Measurements from ENCODE around the gene RIN3. TPM values are rescaled to one million over a fixed set of nuclear protein-coding genes. Genes with fewer than 3 reads are reported as not detected.

RIN3 gene
- total RNA-seq, 1 donor = 7.3 TPM

GRCh38 chr14:92538412-92538985 lies 24.9 kb downstream of the RIN3 start:
- DNase-seq (ENCODE audit: low read depth) = no peak
- no peak overlapping the region for H3K4me3 ChIP-seq (ENCODE audit: low read depth, low read length)
- TF ChIP-seq CTCF (IDR thresholded peaks at IDR 0.05; ENCODE audit: insufficient read depth, low read depth, low read length) = no peak

- no peak overlapping the region for H3K4me3 ChIP-seq (ENCODE audit: low read depth, low read length)
- no peak for TF ChIP-seq CTCF (IDR thresholded peaks at IDR 0.05; ENCODE audit: insufficient read depth, low read depth, low read length)
- DNase-seq (ENCODE audit: low read depth) = no peak
Measured at GRCh38 chr14:92539419-92539818, 25.8 kb downstream of the RIN3 start.

GRCh38 chr14:92539875-92540274 lies 26.3 kb downstream of the RIN3 start:
- peak; percentile 71 for DNase-seq (ENCODE audit: low read depth)
- TF ChIP-seq CTCF (IDR thresholded peaks at IDR 0.05; ENCODE audit: insufficient read depth, low read depth, low read length) = no peak
- no peak overlapping the region for H3K4me3 ChIP-seq (ENCODE audit: low read depth, low read length)

GRCh38 chr14:92540472-92541048 lies 27.0 kb downstream of the RIN3 start:
- H3K4me3 ChIP-seq (ENCODE audit: low read depth, low read length) = no peak overlapping the region
- TF ChIP-seq CTCF (IDR thresholded peaks at IDR 0.05; ENCODE audit: insufficient read depth, low read depth, low read length) = no peak
- peak; percentile 98 for DNase-seq (ENCODE audit: low read depth)

GRCh38 chr14:92542766-92543554 lies 29.4 kb downstream of the RIN3 start:
- no peak for DNase-seq (ENCODE audit: low read depth)
- no peak for TF ChIP-seq CTCF (IDR thresholded peaks at IDR 0.05; ENCODE audit: insufficient read depth, low read depth, low read length)

GRCh38 chr14:92544051-92544720 lies 30.6 kb downstream of the RIN3 start:
- no peak overlapping the region for H3K4me3 ChIP-seq (ENCODE audit: low read depth, low read length)
- no peak for TF ChIP-seq CTCF (IDR thresholded peaks at IDR 0.05; ENCODE audit: insufficient read depth, low read depth, low read length)
- DNase-seq (ENCODE audit: low read depth) = no peak

More at GRCh38 chr14:92542766-92543554, 29.4 kb downstream of the RIN3 start:
- H3K4me3 ChIP-seq (ENCODE audit: low read depth, low read length) = no peak overlapping the region

All from fibroblast of villous mesenchyme (primary cell).